Effector memory CD8-positive, alpha-beta T cell (primary cell): Measurements from ENCODE around the gene GLTP.
"Not testable (repeated sequence)": the region's sequence is repeated elsewhere in the genome, so short reads cannot be mapped to it uniquely, and the experiment has no call there.

Experiments used
- ATAC-seq: fragments of 150-1000 bp; cut with Tn5 transposase; replicated peaks from 2 replicates; pipeline ENCODE4 v1.10.0; 2021; ENCODE audit warnings: mild to moderate bottlenecking, moderate library complexity
- DNase-seq, 3 experiments: peaks; one replicate each; pipeline ENCODE4 v3.0.0; 2021
- H3K27ac Mint-ChIP-seq, 2 donors: one replicate each; pipeline ENCODE4 v1.8.0; 2022; ENCODE audit warnings: mild to moderate bottlenecking in 2 of 2, mixed read lengths in 2 of 2, moderate library complexity in 2 of 2
- H3K27me3 Mint-ChIP-seq, 2 donors: one replicate each; pipeline ENCODE4 v1.8.0; 2022; ENCODE audit warnings: mixed read lengths in 2 of 2
- H3K36me3 Mint-ChIP-seq: one replicate; pipeline ENCODE4 v1.8.0; 2022; ENCODE audit warnings: mild to moderate bottlenecking, moderate library complexity, mixed read lengths; ENCODE audit not compliant: insufficient read depth
- H3K4me1 Mint-ChIP-seq, 2 donors: one replicate each; pipeline ENCODE4 v1.8.0; 2022; ENCODE audit warnings: low read depth in 2 of 2, mixed read lengths in 2 of 2
- H3K4me3 Mint-ChIP-seq, 2 donors: one replicate each; pipeline ENCODE4 v1.8.0; 2022; ENCODE audit warnings: mild to moderate bottlenecking in 2 of 2, mixed read lengths in 2 of 2, moderate library complexity in 2 of 2
- H3K9me3 Mint-ChIP-seq, 2 donors: one replicate each; pipeline ENCODE4 v1.8.0; 2022; ENCODE audit warnings: mixed read lengths in 2 of 2

Gene GLTP

DNA sequence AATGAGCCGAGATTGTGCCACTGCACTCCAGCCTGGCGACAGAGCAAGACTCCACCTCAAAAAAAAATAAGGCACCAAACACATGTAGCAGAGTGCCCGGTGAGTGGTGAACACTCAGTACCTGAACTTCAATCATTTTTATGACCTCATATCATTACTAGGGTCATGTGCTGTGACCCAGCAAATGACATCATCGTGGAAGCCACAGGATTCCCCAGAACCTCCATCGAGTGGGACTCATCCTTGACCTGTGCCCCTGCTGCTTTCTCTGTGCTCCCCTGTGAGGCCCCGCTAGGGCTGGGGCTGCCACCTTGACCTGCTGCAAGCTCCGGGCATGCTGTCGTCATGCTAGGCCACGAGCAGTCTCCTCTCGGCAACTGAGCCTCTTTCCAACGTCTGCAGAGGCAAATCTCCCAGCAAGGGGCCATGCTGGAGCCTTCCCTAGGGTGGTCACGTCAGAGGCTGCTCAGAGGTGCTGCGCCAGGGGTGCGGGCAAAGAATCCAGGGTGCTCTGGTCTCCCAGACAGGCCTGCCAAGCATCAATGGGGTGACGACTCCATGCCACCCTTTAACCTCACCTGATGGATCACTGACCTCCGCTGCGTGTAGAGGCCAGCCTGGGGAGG lies 18.5 kb downstream of the GLTP start:
- Mint-ChIP-seq H3K4me3 (no peak overlapping the region), H3K4me1 (peaks cover 26 to 29% of the 10 kb centered on the region in 2 donors), H3K27me3 (no peaks in the 10 kb centered on the region), H3K36me3 (peaks cover 15% of the 10 kb centered on the region), H3K27ac (peak overlapping the region in 1 of 2 donors; percentile 5), H3K9me3 (no peaks in the 10 kb centered on the region)
- no peak for ATAC-seq
- no peak for DNase-seq

- Mint-ChIP-seq H3K36me3 (peaks cover 23% of the 10 kb centered on the region), H3K4me3 (no peak overlapping the region), H3K27me3 (no peaks in the 10 kb centered on the region), H3K4me1 (peaks cover 26 to 29% of the 10 kb centered on the region in 2 donors), H3K27ac (peak overlapping the region in 1 of 2 donors; percentile 5), H3K9me3 (no peaks in the 10 kb centered on the region)
- no peak for ATAC-seq
- no peak for DNase-seq
Measured at GRCh38 chr12:109860977-109861376, 19.4 kb downstream of the GLTP start.

DNA sequence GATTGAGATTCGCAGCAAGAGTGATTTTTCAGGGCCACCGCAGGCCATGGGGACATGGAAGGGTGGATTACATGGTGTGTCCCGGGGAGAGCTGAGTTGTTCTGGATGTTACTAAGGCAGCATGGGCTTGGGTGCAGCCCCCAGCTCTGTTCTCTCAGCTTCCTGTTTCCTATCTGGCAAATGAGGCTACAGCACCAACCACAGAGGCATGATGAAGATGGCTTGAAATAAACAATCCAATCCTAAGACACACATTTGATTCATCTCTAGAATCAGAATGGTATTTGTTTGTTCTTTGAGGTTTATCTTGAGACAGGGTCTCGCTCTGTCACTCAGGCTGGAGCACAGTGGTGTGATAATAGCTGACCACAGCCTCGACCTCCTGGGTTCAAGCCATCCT lies 21.6 kb downstream of the GLTP start:
- ATAC-seq: no peak
- Mint-ChIP-seq H3K9me3 (no peaks in the 10 kb centered on the region), H3K27ac (peak overlapping the region; percentile 48 to 62), H3K4me3 (no peak overlapping the region), H3K4me1 (peaks cover 12 to 16% of the 10 kb centered on the region in 2 donors), H3K27me3 (no peaks in the 10 kb centered on the region), H3K36me3 (peaks cover 32% of the 10 kb centered on the region)
- no peak for DNase-seq

DNA sequence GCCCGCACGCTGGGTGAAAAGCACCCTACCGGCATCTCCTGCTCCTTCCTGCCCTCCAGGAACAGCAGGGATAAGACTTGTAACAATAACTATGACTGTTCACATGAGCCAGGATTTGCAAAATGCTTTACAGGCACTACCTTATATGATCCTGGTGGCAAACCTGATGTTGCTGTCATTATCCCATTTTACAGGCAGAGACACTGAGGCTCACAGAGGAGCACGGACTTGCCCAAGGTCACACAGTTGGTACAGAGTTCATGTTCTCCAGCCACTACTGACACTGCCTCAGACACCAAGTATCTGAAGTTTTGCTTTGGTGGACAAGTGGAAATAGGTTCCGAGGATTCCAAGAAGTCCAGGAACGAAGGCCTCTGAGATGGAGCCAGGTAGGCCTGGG lies 22.6 kb downstream of the GLTP start:
- H3K4me1 Mint-ChIP-seq: peaks cover 9 to 14% of the 10 kb centered on the region in 2 donors
- H3K27ac Mint-ChIP-seq: peak overlapping the region in 1 of 2 donors; percentile 58
- H3K4me3 Mint-ChIP-seq: no peak overlapping the region
- no peaks in the 10 kb centered on the region for H3K9me3 Mint-ChIP-seq
- ATAC-seq: no peak
- DNase-seq: no peak
- H3K36me3 Mint-ChIP-seq: peaks cover 37% of the 10 kb centered on the region
- H3K27me3 Mint-ChIP-seq: no peaks in the 10 kb centered on the region

DNA sequence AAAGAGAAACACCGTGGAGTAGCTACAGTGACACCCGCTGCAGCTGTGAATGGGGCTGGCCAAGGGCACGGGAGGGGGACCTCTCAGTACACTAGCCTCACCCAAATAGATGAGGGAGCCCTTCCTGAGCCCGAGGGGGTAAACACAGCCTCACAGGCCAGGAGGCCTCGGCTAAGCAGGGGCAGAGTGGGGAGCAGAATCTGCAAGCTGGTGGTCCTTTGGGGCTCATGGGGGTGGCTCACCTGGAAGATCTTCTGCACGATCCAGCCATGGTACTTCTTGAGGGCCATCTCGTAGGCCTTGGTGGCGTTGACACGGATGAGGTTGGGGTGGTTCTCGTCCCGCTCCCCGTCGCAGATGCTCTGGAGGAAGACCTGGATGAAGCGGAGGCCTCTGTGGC lies 25.0 kb downstream of the GLTP start:
- H3K9me3 Mint-ChIP-seq: no peaks in the 10 kb centered on the region
- H3K4me1 Mint-ChIP-seq: peaks cover 7 to 14% of the 10 kb centered on the region in 2 donors
- H3K4me3 Mint-ChIP-seq: no peak overlapping the region
- H3K27ac Mint-ChIP-seq: no peak overlapping the region
- DNase-seq: no peak
- no peak for ATAC-seq
- peaks cover 48% of the 10 kb centered on the region for H3K36me3 Mint-ChIP-seq
- H3K27me3 Mint-ChIP-seq: no peaks in the 10 kb centered on the region

DNA sequence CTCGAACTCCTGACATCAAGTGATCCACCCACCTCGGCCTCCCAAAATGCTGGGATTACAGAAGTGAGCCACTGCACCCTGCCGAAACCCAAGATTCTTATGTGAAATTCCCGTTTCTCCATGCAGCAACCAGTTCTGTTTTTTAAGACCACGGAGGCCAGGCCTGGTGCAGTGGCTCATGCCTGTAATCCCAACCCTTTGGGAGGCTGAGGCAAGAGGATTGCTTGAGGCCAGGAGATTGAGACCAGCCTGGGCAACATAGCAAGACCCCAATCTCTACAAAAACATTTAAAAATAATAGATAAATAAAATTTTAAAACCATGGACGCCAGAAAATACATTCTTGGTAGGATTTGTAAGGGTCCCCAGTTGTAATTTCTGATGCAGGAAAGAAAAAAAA lies 29.8 kb downstream of the GLTP start:
- H3K4me1 Mint-ChIP-seq, DNase-seq, H3K9me3 Mint-ChIP-seq, H3K4me3 Mint-ChIP-seq, H3K27ac Mint-ChIP-seq, ATAC-seq, H3K27me3 Mint-ChIP-seq: not testable (repeated sequence)
- peaks cover 23% of the 10 kb centered on the region for H3K36me3 Mint-ChIP-seq

DNA sequence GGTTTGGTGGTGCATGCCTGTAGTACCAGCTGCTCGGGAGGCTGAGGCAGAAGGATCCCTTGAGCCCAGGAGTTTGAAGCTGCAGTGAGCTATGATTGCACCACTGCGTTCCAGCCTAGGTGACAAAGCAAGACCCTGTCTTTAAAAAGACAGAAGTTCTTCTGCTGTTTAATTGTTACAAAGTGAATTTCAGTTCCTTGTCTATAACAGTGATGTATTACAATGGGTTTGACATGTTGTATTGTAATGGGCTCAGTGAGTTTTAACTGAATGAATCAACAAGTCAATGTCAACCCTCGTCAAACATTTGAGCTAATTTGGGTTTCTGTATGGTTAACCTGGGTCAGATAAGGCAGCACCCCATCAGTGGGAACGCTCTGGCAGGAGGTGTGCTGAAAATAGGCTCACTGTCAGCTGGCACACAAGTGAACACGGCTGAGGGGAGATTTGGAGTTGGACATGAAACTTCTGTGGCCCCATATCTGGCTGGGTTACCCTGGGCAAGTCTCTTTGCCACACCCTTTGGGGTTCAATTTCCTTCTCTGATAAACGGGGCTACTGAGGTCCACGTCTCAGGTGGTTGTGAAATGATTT lies 33.1 kb downstream of the GLTP start:
- peaks cover 6% of the 10 kb centered on the region for H3K36me3 Mint-ChIP-seq
- no peaks in the 10 kb centered on the region for H3K9me3 Mint-ChIP-seq
- ATAC-seq: no peak
- H3K4me3 Mint-ChIP-seq: no peak overlapping the region
- no peak for DNase-seq
- H3K27ac Mint-ChIP-seq: no peak overlapping the region
- no peaks in the 10 kb centered on the region for H3K27me3 Mint-ChIP-seq
- peaks cover 0 to 4% of the 10 kb centered on the region in 2 donors for H3K4me1 Mint-ChIP-seq

- Mint-ChIP-seq H3K36me3 (peaks cover 3% of the 10 kb centered on the region), H3K4me3 (peak overlapping the region in 1 of 2 donors; percentile 59), H3K27me3 (no peaks in the 10 kb centered on the region), H3K9me3 (no peaks in the 10 kb centered on the region), H3K4me1 (peaks cover 0 to 4% of the 10 kb centered on the region in 2 donors), H3K27ac (no peak overlapping the region)
- DNase-seq (no peak), ATAC-seq (no peak)
Measured at GRCh38 chr12:109845824-109846205, 34.5 kb downstream of the GLTP start.

DNA sequence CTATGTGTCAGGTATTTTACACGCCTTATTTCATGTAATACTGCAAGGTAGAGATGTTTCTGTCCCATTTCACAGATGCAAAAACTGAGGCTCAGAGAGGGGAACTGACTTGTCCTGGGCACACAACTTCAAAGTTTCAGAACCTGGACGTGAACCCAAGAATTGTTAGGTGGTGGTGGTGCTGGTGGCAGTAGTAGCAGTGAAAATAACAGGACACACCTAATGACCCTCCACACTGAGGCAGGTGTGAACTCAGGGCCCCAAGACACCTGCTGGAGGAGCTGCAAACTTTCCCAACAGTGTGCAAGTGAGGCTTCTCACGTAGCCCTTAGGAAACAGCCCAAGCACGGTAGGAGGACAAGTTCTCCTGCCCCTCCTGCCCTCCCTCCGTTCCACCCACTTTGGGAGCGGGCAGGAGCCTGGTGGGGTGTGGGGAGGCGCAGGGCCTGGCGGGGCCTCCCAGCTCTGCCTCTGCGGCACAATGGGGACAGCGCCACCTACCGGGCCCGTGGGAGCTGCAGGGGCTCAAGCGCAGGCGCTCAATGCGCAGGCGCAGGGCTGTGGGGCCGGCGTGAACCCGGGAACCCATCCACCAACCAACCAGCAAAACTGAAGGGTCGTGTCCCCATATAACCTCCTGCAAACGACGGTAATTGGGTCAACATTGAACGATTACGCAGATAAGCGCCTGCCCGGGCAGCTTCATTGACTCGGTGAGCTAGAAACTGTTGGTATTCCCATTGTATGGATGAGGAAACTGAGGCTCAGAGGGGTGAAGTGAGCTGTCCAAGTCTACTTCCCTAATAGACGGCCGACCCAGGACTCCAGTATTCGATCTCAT lies 35.1 kb downstream of the GLTP start:
- peak; percentile 96 for ATAC-seq
- DNase-seq: peak; percentile 86 to 90 (median 88)
- Mint-ChIP-seq H3K4me3 (peak overlapping the region; percentile 44 to 59), H3K4me1 (peaks cover 0 to 4% of the 10 kb centered on the region in 2 donors), H3K27me3 (peaks cover 0 to 3% of the 10 kb centered on the region in 2 donors), H3K9me3 (no peaks in the 10 kb centered on the region), H3K36me3 (peaks cover 5% of the 10 kb centered on the region), H3K27ac (peak overlapping the region in 1 of 2 donors; percentile 23)

DNA sequence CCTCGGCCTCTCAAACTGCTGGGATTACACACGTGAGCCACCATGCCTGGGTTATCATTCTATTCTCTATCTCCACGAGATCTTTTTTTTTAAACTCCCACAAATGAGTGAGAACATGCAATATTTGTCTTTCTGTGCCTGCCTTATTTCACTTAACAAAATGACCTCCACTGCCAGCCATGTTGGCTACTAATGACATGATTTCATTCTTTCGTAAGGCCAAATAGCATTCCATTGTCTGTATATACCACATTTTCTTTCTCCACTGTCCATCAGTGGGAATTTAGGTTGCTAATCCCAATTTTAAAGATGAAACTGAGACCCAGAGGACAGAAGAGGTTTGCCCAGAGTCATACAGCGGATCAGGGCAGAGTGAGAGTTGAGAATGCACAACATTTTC lies 36.2 kb downstream of the GLTP start:
- Mint-ChIP-seq H3K9me3 (no peaks in the 10 kb centered on the region), H3K4me3 (no peak overlapping the region), H3K27ac (no peak overlapping the region), H3K4me1 (peaks cover 0 to 4% of the 10 kb centered on the region in 2 donors), H3K27me3 (peaks cover 0 to 11% of the 10 kb centered on the region in 2 donors), H3K36me3 (peaks cover 5% of the 10 kb centered on the region)
- ATAC-seq: no peak
- no peak for DNase-seq

- peaks cover 0 to 11% of the 10 kb centered on the region in 2 donors for H3K27me3 Mint-ChIP-seq
- H3K4me1 Mint-ChIP-seq: peaks cover 0 to 4% of the 10 kb centered on the region in 2 donors
- no peak for DNase-seq
- H3K9me3 Mint-ChIP-seq: no peaks in the 10 kb centered on the region
- no peak for ATAC-seq
- H3K27ac Mint-ChIP-seq: no peak overlapping the region
- H3K36me3 Mint-ChIP-seq: peaks cover 5% of the 10 kb centered on the region
- H3K4me3 Mint-ChIP-seq: no peak overlapping the region
Measured at GRCh38 chr12:109842021-109842420, 38.3 kb downstream of the GLTP start.

DNA sequence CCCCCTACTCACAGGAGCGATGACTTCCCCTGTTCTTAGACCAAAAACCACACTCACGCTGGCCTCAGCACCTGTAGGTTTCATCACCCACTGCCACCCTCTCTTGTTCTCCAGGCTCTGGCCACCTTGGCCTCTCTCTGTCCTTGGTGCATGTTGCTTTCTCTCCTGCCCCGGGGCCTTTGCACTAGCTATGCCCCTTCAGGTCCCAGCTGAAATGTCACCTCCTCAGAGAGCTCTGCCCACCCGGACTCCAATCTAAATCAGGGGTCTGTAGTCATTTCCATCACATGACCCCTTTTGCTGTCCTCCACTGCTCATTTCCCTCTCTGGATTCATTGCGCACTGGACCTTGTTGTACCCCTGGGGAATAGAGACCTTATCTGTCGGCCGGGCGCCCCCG lies 39.0 kb downstream of the GLTP start:
- no peaks in the 10 kb centered on the region for H3K9me3 Mint-ChIP-seq
- peaks cover 5% of the 10 kb centered on the region for H3K36me3 Mint-ChIP-seq
- ATAC-seq (no peak), DNase-seq (no peak)
- H3K4me1 Mint-ChIP-seq: peaks cover 0 to 4% of the 10 kb centered on the region in 2 donors
- H3K27ac Mint-ChIP-seq: no peak overlapping the region
- peaks cover 0 to 12% of the 10 kb centered on the region in 2 donors for H3K27me3 Mint-ChIP-seq
- H3K4me3 Mint-ChIP-seq: no peak overlapping the region

GRCh38 chr12:109840305-109841074 lies 39.9 kb downstream of the GLTP start:
- DNase-seq (no peak), ATAC-seq (no peak)
- H3K27ac Mint-ChIP-seq: peak overlapping the region in 1 of 2 donors; percentile 70
- H3K4me1 Mint-ChIP-seq: peaks cover 0 to 4% of the 10 kb centered on the region in 2 donors
- no peak overlapping the region for H3K4me3 Mint-ChIP-seq
- H3K36me3 Mint-ChIP-seq: peaks cover 5% of the 10 kb centered on the region
- H3K27me3 Mint-ChIP-seq: peaks cover 1 to 20% of the 10 kb centered on the region in 2 donors
- no peaks in the 10 kb centered on the region for H3K9me3 Mint-ChIP-seq
